Gastrocnemius medialis (tissue), 4 donors: Measurements from ENCODE around the gene RARRES1. TPM values are rescaled to one million over a fixed set of nuclear protein-coding genes. Genes with fewer than 3 reads are reported as not detected.
A peak's percentile ranks its signal among the peaks of the same experiment; 100 is the strongest.

Experiments
- ATAC-seq, 2 donors: fragments of 150-250 bp; one replicate each; pipeline ENCODE4 v1.9.1; 2016
- DNase-seq, 2 donors: peaks; one replicate each; pipeline ENCODE4 v3.0.0-alpha.2; 2019
- H3K27ac ChIP-seq, 4 donors: fragments of 200-600 bp; sonication (generic); 1 replicate in 1 of 4; 2 replicates in 3 of 4; pipeline ENCODE4 v1.5.1; 2016 to 2018; ENCODE audit warnings: mild to moderate bottlenecking in 2 of 4, moderate library complexity in 1 of 4
- H3K27me3 ChIP-seq, 3 donors: fragments of 200-600 bp; sonication (generic) in 2 of 3; 1 replicate in 1 of 3; 2 replicates in 2 of 3; pipeline versions ENCODE4 v1.5.1 to v1.6.0; 2016 to 2019; ENCODE audit warnings: mild to moderate bottlenecking in 1 of 3, moderate library complexity in 1 of 3
- H3K36me3 ChIP-seq, 2 donors: fragments of 200-600 bp; sonication (generic) in 1 of 2; one replicate each; pipeline ENCODE4 v1.5.1; 2017 to 2018
- H3K4me1 ChIP-seq, 2 donors: fragments of 200-600 bp; sonication (generic) in 1 of 2; one replicate each; pipeline ENCODE4 v1.5.1; 2016 to 2017; ENCODE audit warnings: mild to moderate bottlenecking in 2 of 2
- H3K4me3 ChIP-seq, 4 donors: fragments of 200-600 bp; sonication (generic) in 3 of 4; 1 replicate in 1 of 4; 2 replicates in 3 of 4; pipeline ENCODE4 v1.5.1; 2016 to 2019; ENCODE audit warnings: mild to moderate bottlenecking in 2 of 4
- H3K9me3 ChIP-seq, 3 donors: fragments of 200-600 bp; sonication (generic) in 2 of 3; 1 replicate in 1 of 3; 2 replicates in 2 of 3; pipeline ENCODE4 v1.5.1; 2016 to 2019
- POLR2A ChIP-seq, 2 donors: fragments of 450-650 bp; IDR thresholded peaks; one replicate each; pipeline ENCODE4 v1.6.1; 2017; ENCODE audit warnings: antibody characterized with exemption in 2 of 2, mild to moderate bottlenecking in 2 of 2, moderate library complexity in 2 of 2
- in situ Hi-C, 4 donors: fragments of 200-750 bp; cut with MboI; loops; one replicate each; pipeline versions ENCODE4 v1.15.0 to v1.8.0; 2017; ENCODE audit warnings: low sequenced_read_pairs in 4 of 4
- intact Hi-C: fragments of 100-400 bp; cut with DNase I; formaldehyde crosslinking; loops from one replicate; pipeline ENCODE4 v1.15.1; 2023; ENCODE audit warnings: low total_unique reads
- total RNA-seq, 4 donors: library from RNA; depleted of rRNA; stranded (reverse); fragments of >200 nt; gene quantifications; one replicate each; pipeline versions ENCODE4 v1.1.0 to v1.2.3, GENCODE V29; 2016
- TF ChIP-seq, protein P1 (sequence below), 5 experiments: fragments of 450-650 bp in 3 of 5; fragments of 200-600 bp in 2 of 5; sonication (generic) in 2 of 5; IDR thresholded peaks in 4 of 5; conservative IDR thresholded peaks in 1 of 5; 1 replicate in 4 of 5; 2 replicates in 1 of 5; pipeline ENCODE4 v1.5.1; 2016 to 2019; ENCODE audit warnings: antibody characterized with exemption in 5 of 5, mild to moderate bottlenecking in 3 of 5, moderate library complexity in 3 of 5

The RARRES1 gene
- total RNA-seq, 4 donors from 2014 or later = 1.4 to 27.6 (median 4.4) TPM

DNA sequence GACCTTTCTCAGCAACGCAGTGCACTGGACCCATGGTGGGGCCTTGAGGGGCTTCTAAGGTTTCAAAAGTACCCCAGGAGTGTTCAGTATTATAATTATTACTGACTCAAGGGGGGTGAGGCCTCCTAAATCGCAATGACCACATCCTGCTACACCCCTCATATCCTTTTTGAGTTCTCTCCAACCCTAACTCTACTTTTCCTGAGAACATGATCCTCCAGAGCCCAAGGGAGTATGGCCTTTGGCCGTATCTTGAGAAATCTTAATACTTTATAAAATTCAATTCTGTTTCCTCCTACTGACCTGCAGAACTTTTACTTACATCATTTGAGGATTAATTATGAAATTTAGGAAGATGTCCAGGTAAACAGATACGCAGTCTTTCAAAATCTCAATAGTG is 30.4 kb upstream of the RARRES1 start:
- peak overlapping the region in 3 of 4 donors; percentile 36 to 56 (median 49) for H3K27ac ChIP-seq

DNA sequence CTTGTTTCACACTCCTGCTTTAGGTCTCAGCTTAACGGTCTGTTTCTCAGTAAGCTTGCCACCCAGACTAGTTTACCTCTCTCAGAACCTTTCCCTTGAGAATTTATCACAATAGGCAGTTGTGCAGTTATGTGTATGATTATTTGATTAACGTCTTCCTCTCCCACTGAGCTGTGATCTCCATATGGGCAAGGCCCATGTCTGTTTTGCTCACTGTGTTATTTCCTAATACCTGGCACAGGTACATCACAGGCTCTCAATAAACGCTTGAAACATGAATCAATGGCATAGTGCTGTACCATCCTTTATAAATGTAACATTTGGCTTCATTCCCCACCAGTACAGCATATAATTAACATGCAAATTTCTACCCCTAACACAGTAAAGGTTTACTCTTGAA is 29.1 kb upstream of the RARRES1 start:
- in situ Hi-C loops (no loop called here), intact Hi-C loops (no loop called here)
- ATAC-seq (no peak), DNase-seq (no peak)
- Histone ChIP-seq H3K9me3 (no peaks in the 10 kb centered on the region), H3K4me1 (peaks cover 6 to 13% of the 10 kb centered on the region in 2 donors), H3K27ac (no peak overlapping the region), H3K4me3 (no peak overlapping the region), H3K27me3 (no peaks in the 10 kb centered on the region), H3K36me3 (no peaks in the 10 kb centered on the region)
- TF ChIP-seq POLR2A (IDR thresholded peaks at IDR 0.05) = no peak
- TF ChIP-seq, protein P1, sequence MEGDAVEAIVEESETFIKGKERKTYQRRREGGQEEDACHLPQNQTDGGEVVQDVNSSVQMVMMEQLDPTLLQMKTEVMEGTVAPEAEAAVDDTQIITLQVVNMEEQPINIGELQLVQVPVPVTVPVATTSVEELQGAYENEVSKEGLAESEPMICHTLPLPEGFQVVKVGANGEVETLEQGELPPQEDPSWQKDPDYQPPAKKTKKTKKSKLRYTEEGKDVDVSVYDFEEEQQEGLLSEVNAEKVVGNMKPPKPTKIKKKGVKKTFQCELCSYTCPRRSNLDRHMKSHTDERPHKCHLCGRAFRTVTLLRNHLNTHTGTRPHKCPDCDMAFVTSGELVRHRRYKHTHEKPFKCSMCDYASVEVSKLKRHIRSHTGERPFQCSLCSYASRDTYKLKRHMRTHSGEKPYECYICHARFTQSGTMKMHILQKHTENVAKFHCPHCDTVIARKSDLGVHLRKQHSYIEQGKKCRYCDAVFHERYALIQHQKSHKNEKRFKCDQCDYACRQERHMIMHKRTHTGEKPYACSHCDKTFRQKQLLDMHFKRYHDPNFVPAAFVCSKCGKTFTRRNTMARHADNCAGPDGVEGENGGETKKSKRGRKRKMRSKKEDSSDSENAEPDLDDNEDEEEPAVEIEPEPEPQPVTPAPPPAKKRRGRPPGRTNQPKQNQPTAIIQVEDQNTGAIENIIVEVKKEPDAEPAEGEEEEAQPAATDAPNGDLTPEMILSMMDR (IDR thresholded peaks at IDR 0.05 in 4 of 5, conservative IDR thresholded peaks at IDR 0.05 in 1 of 5) = no peak

More for the DNA sequence above, 30.4 kb upstream of the RARRES1 start:
- Histone ChIP-seq H3K9me3 (no peaks in the 10 kb centered on the region), H3K4me1 (peaks cover 8 to 15% of the 10 kb centered on the region in 2 donors), H3K36me3 (no peaks in the 10 kb centered on the region), H3K4me3 (no peak overlapping the region), H3K27me3 (no peaks in the 10 kb centered on the region)
- ATAC-seq (peak; percentile 37 to 78), DNase-seq (peak in 1 of 2 donors; percentile 29)
- TF ChIP-seq POLR2A (IDR thresholded peaks at IDR 0.05) = no peak
- TF ChIP-seq, protein P1 (IDR thresholded peaks at IDR 0.05 in 4 of 5, conservative IDR thresholded peaks at IDR 0.05 in 1 of 5) = no peak
- intact Hi-C loops = no loop called here
- in situ Hi-C loops = no loop called here

DNA sequence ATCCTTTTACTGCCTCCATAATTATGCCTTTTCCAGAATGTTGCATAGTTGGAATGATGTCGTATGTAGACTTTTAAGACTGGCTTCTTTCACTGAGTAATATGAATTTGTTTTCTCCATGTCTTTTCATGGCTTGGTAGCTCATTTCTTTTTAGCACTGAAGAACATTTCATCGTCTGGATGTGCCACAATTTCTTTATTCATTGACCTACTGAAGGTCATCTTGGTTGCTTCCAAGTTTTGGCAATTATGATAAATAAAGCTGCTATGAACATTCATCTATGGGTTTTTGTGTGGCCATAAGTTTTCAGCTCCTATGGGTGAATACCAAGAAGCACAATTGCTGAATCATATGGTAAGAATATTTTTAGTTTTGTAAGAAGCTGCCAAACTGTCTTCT is 23.2 kb upstream of the RARRES1 start:
- Histone ChIP-seq H3K9me3 (no peaks in the 10 kb centered on the region), H3K27ac (no peak overlapping the region), H3K36me3 (no peaks in the 10 kb centered on the region), H3K27me3 (no peaks in the 10 kb centered on the region), H3K4me1 (no peaks in the 10 kb centered on the region), H3K4me3 (no peak overlapping the region)
- no peak for TF ChIP-seq POLR2A (IDR thresholded peaks at IDR 0.05)
- TF ChIP-seq, protein P1 (IDR thresholded peaks at IDR 0.05 in 4 of 5, conservative IDR thresholded peaks at IDR 0.05 in 1 of 5) = no peak
- DNase-seq (no peak), ATAC-seq (no peak)
- intact Hi-C loops = no loop called here
- in situ Hi-C loops = no loop called here

DNA sequence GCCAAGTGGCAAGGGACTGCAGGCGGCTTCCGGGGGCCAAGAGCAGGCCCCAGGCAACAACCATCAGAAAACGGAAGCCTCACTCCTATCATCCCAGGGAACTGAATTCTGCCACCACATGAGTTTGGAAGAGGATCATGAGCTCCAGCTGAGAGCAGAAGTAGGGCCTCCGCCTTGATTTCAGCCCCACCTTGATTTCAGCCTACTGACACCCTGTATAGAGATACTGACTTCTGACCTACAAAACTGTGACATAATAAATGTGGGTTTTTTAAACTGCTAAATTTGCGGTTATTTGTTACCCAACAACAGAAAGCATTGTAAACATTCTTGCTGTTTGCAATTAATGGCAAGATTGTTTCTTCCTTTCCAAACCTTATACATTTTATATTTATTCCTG is 21.6 kb upstream of the RARRES1 start:
- ATAC-seq (no peak), DNase-seq (no peak)
- H3K4me1 ChIP-seq = no peaks in the 10 kb centered on the region
- in situ Hi-C loops (no loop called here), intact Hi-C loops (no loop called here)
- H3K9me3 ChIP-seq = no peaks in the 10 kb centered on the region
- H3K27me3 ChIP-seq = no peaks in the 10 kb centered on the region
- H3K36me3 ChIP-seq = peaks cover 0 to 3% of the 10 kb centered on the region in 2 donors
- TF ChIP-seq, protein P1 (IDR thresholded peaks at IDR 0.05 in 4 of 5, conservative IDR thresholded peaks at IDR 0.05 in 1 of 5) = no peak
- no peak for TF ChIP-seq POLR2A (IDR thresholded peaks at IDR 0.05)
- no peak overlapping the region for H3K4me3 ChIP-seq
- H3K27ac ChIP-seq = no peak overlapping the region

DNA sequence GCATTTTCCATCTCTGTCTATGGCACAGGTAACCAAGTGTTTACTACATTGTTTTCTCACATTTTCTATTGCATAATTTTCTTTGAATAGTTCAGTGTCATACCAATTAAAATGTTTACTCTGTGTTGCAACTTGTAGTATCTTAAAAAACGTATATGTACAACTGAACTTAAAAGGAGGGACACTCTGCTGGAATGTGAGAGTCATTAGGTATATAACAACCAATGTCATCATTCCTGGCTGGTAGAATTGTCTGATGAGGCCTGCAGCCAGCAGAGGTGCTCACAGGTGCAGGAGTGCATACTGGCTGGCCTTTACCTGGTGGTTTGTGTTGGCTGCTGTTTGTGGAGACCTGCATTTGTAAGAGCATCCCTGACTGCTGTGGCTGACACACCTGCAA is 19.1 kb upstream of the RARRES1 start:
- Histone ChIP-seq H3K36me3 (peaks cover 0 to 4% of the 10 kb centered on the region in 2 donors), H3K9me3 (no peaks in the 10 kb centered on the region), H3K4me3 (no peak overlapping the region), H3K4me1 (no peaks in the 10 kb centered on the region), H3K27me3 (no peaks in the 10 kb centered on the region), H3K27ac (no peak overlapping the region)
- ATAC-seq (no peak), DNase-seq (no peak)
- no peak for TF ChIP-seq POLR2A (IDR thresholded peaks at IDR 0.05)
- TF ChIP-seq, protein P1 (IDR thresholded peaks at IDR 0.05 in 4 of 5, conservative IDR thresholded peaks at IDR 0.05 in 1 of 5) = no peak
- intact Hi-C loops (no loop called here), in situ Hi-C loops (no loop called here)
